ENCODE data around the gene TRIM67.

TRIM67 gene

DNA sequence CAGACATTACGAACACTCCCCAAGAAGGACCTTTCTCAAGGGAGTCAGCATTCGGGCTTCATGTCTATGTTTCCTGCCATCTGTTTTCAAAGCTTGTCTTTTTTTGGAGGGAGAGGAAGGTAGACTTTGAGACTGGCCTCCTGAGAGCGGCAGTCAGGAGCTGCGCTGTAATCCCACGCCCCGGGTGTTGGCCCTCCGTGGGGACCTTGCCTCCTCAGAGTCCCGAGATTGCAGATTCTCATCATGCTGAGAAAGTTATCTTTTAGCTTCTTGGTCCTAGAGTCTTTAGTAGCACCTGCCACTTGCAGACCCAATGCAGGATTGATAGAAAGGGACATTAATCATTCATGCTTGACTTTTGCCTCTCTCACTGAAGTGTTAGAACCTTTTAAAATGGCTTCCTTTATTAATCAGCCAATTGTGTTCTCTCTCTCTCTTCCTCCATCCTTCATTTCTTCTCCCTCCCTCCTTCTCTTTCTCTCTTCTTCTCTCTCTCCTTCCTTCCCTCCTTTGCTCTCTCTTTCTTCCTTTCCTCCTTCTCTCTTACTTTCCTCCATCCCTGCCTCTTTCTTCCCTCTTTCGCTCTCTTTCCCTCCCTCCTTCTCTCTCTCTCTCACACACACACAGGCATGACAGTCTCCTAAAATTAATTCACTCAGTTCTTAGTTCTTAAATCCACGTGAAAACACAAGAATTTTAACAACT is 54.0 kb downstream of the TRIM67 start:
- ATAC-seq = no peak
- TF ChIP-seq, protein P1, sequence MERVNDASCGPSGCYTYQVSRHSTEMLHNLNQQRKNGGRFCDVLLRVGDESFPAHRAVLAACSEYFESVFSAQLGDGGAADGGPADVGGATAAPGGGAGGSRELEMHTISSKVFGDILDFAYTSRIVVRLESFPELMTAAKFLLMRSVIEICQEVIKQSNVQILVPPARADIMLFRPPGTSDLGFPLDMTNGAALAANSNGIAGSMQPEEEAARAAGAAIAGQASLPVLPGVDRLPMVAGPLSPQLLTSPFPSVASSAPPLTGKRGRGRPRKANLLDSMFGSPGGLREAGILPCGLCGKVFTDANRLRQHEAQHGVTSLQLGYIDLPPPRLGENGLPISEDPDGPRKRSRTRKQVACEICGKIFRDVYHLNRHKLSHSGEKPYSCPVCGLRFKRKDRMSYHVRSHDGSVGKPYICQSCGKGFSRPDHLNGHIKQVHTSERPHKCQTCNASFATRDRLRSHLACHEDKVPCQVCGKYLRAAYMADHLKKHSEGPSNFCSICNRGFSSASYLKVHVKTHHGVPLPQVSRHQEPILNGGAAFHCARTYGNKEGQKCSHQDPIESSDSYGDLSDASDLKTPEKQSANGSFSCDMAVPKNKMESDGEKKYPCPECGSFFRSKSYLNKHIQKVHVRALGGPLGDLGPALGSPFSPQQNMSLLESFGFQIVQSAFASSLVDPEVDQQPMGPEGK (CRISPR knock-in tag; IDR thresholded peaks at IDR 0.05; ENCODE audit: borderline replicate concordance) = no peak
- no peak for TF ChIP-seq GLIS3 (CRISPR knock-in tag; IDR thresholded peaks at IDR 0.05)
- TF ChIP-seq CSDC2 (CRISPR knock-in tag; IDR thresholded peaks at IDR 0.05) = no peak
- TF ChIP-seq, protein P2, sequence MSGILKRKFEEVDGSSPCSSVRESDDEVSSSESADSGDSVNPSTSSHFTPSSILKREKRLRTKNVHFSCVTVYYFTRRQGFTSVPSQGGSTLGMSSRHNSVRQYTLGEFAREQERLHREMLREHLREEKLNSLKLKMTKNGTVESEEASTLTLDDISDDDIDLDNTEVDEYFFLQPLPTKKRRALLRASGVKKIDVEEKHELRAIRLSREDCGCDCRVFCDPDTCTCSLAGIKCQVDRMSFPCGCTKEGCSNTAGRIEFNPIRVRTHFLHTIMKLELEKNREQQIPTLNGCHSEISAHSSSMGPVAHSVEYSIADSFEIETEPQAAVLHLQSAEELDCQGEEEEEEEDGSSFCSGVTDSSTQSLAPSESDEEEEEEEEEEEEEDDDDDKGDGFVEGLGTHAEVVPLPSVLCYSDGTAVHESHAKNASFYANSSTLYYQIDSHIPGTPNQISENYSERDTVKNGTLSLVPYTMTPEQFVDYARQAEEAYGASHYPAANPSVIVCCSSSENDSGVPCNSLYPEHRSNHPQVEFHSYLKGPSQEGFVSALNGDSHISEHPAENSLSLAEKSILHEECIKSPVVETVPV (CRISPR knock-in tag; IDR thresholded peaks at IDR 0.05) = no peak

- peak; percentile 23 for ATAC-seq
- TF ChIP-seq PPARA (CRISPR knock-in tag; IDR thresholded peaks at IDR 0.05; ENCODE audit: borderline replicate concordance) (no peak), ESRRG (CRISPR knock-in tag; IDR thresholded peaks at IDR 0.05) (no peak), RARB (CRISPR knock-in tag; IDR thresholded peaks at IDR 0.05) (no peak), OSR1 (CRISPR knock-in tag; IDR thresholded peaks at IDR 0.05) (no peak), ZFP3 (CRISPR knock-in tag; IDR thresholded peaks at IDR 0.05) (no peak), ZNF70 (CRISPR knock-in tag; IDR thresholded peaks at IDR 0.05) (no peak), TOX (CRISPR knock-in tag; IDR thresholded peaks at IDR 0.05; ENCODE audit: borderline replicate concordance) (no peak), ARNTL (CRISPR knock-in tag; IDR thresholded peaks at IDR 0.05; ENCODE audit: borderline replicate concordance, low read depth) (no peak), ISL1 (CRISPR knock-in tag; IDR thresholded peaks at IDR 0.05) (no peak), ZC3H10 (CRISPR knock-in tag; IDR thresholded peaks at IDR 0.05) (no peak), TSHZ2 (CRISPR knock-in tag; IDR thresholded peaks at IDR 0.05) (no peak), ZNF565 (CRISPR knock-in tag; conservative IDR thresholded peaks at IDR 0.05; ENCODE audit: low read depth) (no peak), ZFP30 (CRISPR knock-in tag; IDR thresholded peaks at IDR 0.05) (no peak), CSDC2 (CRISPR knock-in tag; IDR thresholded peaks at IDR 0.05) (no peak), GLIS3 (CRISPR knock-in tag; IDR thresholded peaks at IDR 0.05) (no peak)
- TF ChIP-seq, protein P3, sequence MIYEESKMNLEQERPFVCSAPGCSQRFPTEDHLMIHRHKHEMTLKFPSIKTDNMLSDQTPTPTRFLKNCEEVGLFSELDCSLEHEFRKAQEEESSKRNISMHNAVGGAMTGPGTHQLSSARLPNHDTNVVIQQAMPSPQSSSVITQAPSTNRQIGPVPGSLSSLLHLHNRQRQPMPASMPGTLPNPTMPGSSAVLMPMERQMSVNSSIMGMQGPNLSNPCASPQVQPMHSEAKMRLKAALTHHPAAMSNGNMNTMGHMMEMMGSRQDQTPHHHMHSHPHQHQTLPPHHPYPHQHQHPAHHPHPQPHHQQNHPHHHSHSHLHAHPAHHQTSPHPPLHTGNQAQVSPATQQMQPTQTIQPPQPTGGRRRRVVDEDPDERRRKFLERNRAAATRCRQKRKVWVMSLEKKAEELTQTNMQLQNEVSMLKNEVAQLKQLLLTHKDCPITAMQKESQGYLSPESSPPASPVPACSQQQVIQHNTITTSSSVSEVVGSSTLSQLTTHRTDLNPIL (CRISPR knock-in tag; IDR thresholded peaks at IDR 0.05; ENCODE audit: low read depth) = no peak
- TF ChIP-seq, protein P1 (CRISPR knock-in tag; IDR thresholded peaks at IDR 0.05; ENCODE audit: borderline replicate concordance) = no peak
- TF ChIP-seq, protein P2 (CRISPR knock-in tag; IDR thresholded peaks at IDR 0.05) = no peak
Observed at GRCh38 chr1:231216498-231216897, 54.6 kb downstream of the TRIM67 start.

GRCh38 chr1:231217056-231217455 is 55.2 kb downstream of the TRIM67 start:
- no peak for TF ChIP-seq TCF4 (CRISPR knock-in tag; IDR thresholded peaks at IDR 0.05; ENCODE audit: borderline replicate concordance)
- TF ChIP-seq ESRRG (CRISPR knock-in tag; IDR thresholded peaks at IDR 0.05) = no peak
- no peak for TF ChIP-seq ZFP3 (CRISPR knock-in tag; IDR thresholded peaks at IDR 0.05)
- no peak for TF ChIP-seq TSHZ2 (CRISPR knock-in tag; IDR thresholded peaks at IDR 0.05)
- TF ChIP-seq BACH2 (CRISPR knock-in tag; IDR thresholded peaks at IDR 0.05; ENCODE audit: borderline replicate concordance) = no peak
- no peak for TF ChIP-seq ARNTL (CRISPR knock-in tag; IDR thresholded peaks at IDR 0.05; ENCODE audit: borderline replicate concordance, low read depth)
- ATAC-seq = no peak

Data from SK-N-SH treated with all-trans-retinoic acid at 6 μM for 48 hours (cell line).